ENCODE results near the gene TMEM150B. TPM values are rescaled to one million over a fixed set of nuclear protein-coding genes. Genes with fewer than 3 reads are reported as not detected.

Gene TMEM150B
- total and polyA plus RNA-seq, 2 of the 13 experiments (the other 11 are each of a cell fraction or from before 2014, with no cell fraction given): 1.3 to 1.8 TPM

GRCh38 chr19:55341595-55342531 lies 16.7 kb upstream of the TMEM150B start:
- no TSS peak for BruUV-seq (replicated peaks)
- peak overlapping the region; percentile 78 for H3K4me2 ChIP-seq (ENCODE audit: low read depth, low read length)
- H3K79me2 ChIP-seq (ENCODE audit: insufficient read depth, low read length): peaks cover 5% of the 10 kb centered on the region
- H3K4me1 ChIP-seq (ENCODE audit: insufficient read depth, low read length): peaks cover 22% of the 10 kb centered on the region
- ChIA-PET POLR2A (no interaction called here), CTCF (ENCODE audit: low intra/inter-chr PET ratio, low total read pairs) (no interaction called here)
- FAIRE-seq (no peak), ATAC-seq (no peak), DNase-seq (ENCODE audit: low spot score) (no peak)
- H4K20me1 ChIP-seq (ENCODE audit: insufficient read depth, low read length): peaks cover 3% of the 10 kb centered on the region; the same call in 1 of the 2 replicates
- no peaks in the 10 kb centered on the region for H3K9me3 ChIP-seq (ENCODE audit: low read length)
- in situ Hi-C loops (cut with HindIII; ENCODE audit: extremely low pct_ligation_motif_present, low pct_unique_long_range_greater_than_20kb) (no loop called here), intact Hi-C loops (cut with micrococcal nuclease; ENCODE audit: unreplicated experiment) (no loop called here)
- TF ChIP-seq HNRNPH1 (optimal IDR thresholded peaks at IDR 0.05; ENCODE audit: low read depth, low read length): no peak
- TF ChIP-seq ZBTB37 (CRISPR knock-in tag; IDR thresholded peaks at IDR 0.05): no peak
- no peak for TF ChIP-seq KLF15 (CRISPR knock-in tag; IDR thresholded peaks at IDR 0.05; ENCODE audit: borderline replicate concordance)
- TF ChIP-seq ELF4 (CRISPR knock-in tag; IDR thresholded peaks at IDR 0.05; ENCODE audit: borderline replicate concordance): no peak
- peak overlapping the region in 2 of 3 experiments; percentile 22 to 37; a peak in 2 of 6 replicates for H3K4me3 ChIP-seq (replicated peaks in 1 of 3; ENCODE audit: insufficient read depth in 1 of 3, low read depth in 2 of 3, low read length in 3 of 3)
- H3K9ac ChIP-seq (ENCODE audit: insufficient read depth, low read depth, low read length): peak overlapping the region; percentile 39; the same call in 1 of the 2 replicates
- H2AFZ ChIP-seq (ENCODE audit: low read length): no peak overlapping the region
- H3K27me3 ChIP-seq (ENCODE audit: control insufficient read depth in 1 of 2, insufficient read depth in 2 of 2, low read length in 2 of 2): no peaks in the 10 kb centered on the region; a peak in 1 of 5 replicates
- H3K27ac ChIP-seq (ENCODE audit: extremely low read length, insufficient read depth, low read length): no peak overlapping the region
- 90% methylated on average over 10 of the region's 50 CpGs for WGBS (ENCODE audit: low lambda C conversion rate)
- H3K36me3 ChIP-seq (replicated peaks in 1 of 2; ENCODE audit: control insufficient read depth in 1 of 2, insufficient read depth in 2 of 2, low read length in 2 of 2): peaks cover 2 to 7% of the 10 kb centered on the region in 2 experiments; a peak in 3 of 5 replicates

Measured in HepG2 (cell line).